ENCODE measurements around the gene S100A5.

S100A5 gene

DNA sequence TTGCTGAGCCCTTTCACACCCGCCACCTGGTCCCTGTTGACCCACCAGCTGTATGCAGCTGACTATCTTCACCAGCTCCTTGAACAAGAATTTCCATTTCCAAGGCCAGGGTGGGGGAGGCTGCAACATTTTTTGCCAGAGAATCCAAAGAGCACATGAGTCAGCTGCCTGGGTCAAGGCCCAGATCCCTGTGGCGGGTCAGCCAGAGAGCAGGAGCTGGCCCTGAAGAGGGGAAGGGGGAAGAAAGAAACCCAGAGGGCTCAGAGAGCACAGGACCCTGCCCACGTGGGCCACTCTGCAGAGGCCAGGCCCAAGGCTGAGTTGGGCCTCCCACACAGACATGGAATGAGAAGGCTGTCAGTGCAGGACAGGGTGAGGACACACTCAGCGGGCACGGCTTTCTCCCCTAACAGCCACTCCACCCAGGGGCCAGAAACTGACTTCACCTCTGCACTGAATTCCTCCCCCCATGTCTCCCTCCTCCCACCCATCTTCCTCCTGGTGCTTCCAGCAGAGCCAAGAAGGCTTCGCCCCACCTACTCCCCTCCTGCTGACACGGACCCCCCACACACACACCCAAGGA, 33.8 kb downstream of the S100A5 start:
- peak; percentile 21 for DNase-seq (ENCODE audit: low spot score)

DNA sequence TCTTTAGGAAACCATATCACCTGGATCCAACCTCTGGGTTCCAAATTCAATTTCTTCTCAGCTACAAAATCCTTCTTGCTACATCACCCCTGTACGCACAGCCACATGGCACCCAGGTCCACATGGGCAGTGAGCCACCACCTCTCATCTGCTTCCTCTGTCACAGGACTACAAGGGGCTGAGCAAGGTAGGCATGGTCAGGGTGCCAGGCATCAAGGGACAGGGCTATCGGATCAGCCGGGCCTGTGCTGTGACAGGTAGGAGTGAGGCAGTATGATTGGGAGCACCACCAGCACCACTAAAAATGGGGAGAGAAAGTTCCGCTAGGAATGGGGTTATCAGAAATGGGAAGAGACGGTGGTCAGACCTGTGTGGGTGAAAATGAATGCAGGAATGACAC, 34.3 kb downstream of the S100A5 start:
- no peak for DNase-seq (ENCODE audit: low spot score)

DNA sequence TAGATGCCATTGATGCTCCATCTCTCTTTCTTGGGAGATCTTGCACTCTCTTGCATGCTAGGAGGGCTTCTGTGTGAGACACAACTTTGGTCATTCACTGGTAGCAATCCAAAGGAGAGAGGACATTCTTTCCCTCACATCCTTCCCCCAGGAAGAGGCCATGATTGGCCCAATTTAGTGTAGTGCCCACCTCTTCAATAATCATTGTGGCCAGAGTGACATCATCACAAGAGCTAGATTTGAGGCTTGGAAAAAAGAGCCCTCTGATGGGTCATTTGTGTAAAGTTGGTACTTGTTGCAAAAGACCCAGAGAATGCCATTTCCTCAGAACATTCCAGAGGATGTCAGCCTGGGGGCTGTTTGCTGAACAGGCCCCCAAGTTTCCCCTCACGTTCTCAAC, 35.2 kb downstream of the S100A5 start:
- no peak for DNase-seq (ENCODE audit: low spot score)

DNA sequence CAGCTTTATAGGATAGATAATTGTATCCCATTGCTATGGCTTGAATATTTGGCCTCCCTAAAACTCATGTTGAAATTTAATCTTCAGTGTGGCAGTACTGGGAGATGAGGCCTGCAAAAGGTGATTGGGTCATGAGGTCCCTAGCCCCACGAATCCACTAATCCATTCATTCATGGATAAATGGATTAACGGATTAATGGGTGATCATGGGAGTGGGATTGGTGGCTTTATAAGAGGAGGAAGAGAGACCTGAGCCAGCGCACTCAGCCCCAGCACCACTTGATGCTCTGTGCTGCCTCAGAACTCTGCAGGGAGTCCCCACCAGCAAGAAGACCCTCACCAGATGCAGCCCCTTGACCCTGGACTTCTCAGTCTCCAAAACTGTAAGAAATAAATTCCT, 37.0 kb downstream of the S100A5 start:
- DNase-seq (ENCODE audit: low spot score) = no peak

DNA sequence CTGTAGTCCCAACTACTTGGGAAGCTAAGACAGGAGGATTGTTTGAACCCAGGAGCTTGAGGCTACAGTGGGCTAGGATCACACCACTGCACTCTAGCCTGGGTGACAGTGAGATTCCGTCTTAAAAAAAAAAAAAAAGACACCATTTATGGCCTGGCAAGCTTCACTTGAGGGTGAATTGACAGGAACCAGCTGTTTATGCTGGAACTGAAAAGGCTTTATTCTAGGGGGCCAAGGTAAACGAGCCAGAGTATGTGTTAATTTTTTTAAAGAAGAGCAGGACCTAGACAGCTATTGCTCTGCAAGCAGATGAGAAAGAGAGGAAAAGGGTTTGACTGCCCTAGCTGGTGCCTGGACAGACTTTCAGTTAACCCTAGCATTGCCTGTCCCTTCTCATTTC, 42.0 kb downstream of the S100A5 start:
- DNase-seq (ENCODE audit: low spot score) = no peak

DNA sequence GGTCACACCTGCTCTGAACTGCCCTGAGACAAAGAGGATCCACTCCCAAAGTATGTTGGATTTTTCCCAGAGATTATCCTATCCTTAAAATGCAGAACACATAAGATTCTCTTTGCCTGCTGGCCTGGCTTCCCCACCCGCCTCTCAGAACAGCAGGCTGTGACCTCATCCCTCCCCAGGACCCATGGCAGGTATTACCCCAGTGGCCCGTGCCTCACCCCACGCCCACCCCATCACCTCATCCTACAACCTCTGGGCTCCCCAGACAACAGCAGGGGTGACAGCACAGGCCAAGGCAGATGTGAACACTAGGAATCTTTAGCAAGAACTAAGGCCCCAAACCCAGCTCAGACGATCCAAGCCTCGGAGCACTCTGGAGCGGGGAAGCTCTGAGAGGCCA, 45.2 kb downstream of the S100A5 start:
- no peak for DNase-seq (ENCODE audit: low spot score)

DNA sequence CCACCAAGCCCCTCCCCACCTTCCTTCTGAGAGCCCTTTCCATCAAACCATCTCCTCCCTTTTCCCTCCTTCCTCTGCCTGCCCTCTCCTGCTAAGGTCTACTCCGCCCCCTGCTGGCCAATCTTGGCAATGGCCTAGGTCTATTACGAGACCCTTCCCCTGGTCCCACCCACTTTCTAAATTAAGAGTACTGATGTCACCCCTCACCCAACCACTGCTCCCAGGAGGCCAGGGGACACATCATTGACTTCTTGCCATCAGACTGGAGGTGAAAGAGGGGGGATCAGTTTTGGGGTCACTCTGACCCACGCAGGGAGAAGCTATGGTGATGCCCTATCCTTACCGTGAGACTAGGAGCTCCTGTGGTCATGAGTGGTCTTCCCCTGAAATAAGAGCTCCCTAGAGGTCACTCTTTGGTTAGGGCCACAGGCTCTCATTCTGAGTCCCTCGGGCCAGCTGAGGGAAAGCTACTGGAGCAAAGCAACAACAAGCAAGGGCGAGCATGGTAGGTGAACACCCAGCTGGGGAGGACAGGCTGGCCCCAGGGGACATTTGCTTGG, 45.7 kb downstream of the S100A5 start:
- DNase-seq (ENCODE audit: low spot score) = peak; percentile 64

GRCh38 chr1:153493343-153493960, 47.3 kb downstream of the S100A5 start:
- DNase-seq (ENCODE audit: low spot score) = no peak

DNA sequence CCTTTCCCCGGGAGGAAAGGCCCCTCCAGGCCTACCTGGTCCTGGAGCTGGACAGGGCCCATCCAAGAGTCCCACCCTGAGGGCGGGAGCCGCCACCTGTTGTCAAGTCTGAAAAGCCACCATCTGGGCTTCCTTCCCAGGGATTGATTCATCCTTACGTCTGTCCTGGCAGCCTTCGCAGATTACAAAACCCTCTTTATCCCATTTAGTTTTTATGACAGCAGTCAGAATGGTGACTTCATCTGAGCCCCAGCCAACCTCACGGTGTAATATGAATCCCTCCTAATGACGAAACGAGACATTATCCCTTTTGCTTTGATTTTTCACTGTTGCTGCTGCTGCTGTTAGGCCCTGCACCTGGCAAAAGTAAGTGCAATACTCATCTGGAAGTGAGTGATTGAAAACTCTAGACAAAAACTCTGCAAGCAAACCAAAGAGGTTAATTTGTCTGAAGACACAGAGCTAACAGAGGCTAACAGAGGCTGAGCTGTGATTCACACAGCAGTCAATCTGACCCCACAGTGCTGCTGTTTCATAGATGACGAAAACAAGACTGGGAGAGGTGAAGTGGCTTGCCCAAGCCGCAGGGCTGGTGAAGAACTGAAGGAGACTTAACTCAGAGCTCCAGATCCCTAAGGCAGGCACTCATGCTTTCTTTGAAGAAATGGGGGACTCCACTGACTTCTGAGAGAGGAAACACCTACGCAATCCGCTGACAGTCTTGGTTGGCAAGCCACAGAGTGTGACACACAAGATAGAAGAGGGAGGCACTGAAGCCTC, 50.3 kb downstream of the S100A5 start:
- DNase-seq (ENCODE audit: low spot score) = peak; percentile 93

DNA sequence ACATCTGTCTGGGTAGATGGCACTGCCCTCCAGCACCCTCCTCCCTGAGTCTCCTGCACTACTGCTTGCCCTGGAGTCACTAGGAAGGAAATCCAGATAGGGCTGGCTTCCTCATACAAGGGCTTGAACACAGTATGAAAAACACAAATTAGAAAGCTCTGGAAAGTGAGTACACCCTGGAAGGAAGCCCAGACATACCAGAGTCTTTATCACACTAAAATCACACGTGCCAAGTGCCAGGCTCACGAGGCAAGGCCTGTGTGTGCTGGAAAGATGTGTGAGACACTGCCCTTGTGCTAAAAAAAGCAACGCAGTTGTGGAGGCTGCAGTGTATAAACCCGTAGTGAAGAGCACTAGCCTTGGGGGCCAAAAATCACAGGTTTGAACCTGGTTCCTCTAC, 52.0 kb downstream of the S100A5 start:
- peak; percentile 21 for DNase-seq (ENCODE audit: low spot score)

GRCh38 chr1:153487707-153488106, 53.0 kb downstream of the S100A5 start:
- no peak for DNase-seq (ENCODE audit: low spot score)
